ENCODE measurements around the gene LGI2. TPM values are rescaled to one million over a fixed set of nuclear protein-coding genes. Genes with fewer than 3 reads are reported as not detected.

LGI2 gene
- total RNA-seq = 3.0 TPM
- long read RNA-seq, full-length matches to known transcripts = 5 of 5 reads
- long read RNA-seq, partial matches to known transcripts = 0 of 5 reads
- long read RNA-seq, other reads (novel, unspliced or antisense) = 0 of 5 reads

DNA sequence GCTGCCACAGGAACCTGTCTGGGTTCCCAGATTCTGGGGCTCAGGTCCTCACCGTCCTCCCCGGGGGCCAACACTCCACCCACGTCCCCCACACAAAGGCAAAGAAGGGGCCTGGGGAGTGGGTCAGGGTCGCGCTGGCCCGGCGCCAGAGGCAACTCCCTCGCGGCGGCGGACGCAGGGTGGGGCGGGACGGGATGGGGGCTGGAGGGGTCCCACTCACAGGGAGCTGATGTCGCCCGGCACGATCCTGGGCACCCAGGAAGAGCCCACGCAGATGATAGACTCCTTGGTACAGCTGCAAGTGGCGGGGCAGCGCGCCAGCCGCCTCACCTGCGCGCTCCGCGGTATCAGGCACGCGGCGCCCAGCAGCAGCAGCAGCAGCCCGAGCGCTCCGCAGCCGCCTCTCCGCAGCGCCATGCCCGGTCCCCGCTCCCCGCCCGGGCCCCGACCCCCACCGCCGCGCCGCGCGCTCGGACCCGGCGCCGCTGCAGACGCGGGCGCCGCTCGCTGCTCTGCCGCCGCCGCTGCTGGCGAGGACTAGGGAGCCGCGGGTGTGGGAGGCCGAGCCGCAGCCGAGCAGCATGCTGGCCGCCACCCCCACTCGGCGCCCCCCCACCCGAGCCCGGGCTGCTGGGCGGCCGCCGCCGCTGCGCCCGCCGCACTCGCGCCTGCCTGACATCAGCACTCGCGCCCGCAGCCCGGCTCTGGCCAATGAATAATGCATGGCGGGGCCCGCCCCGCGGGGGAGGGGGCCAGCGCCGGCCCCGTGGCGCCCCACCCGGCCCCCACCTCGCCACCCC is at the start of gene LGI2:
Gene LGI2 (minus strand): TSS at position 670 of the 800 bp plus-strand sequence. CDS start 253 bp downstream, at position 417.
- no peaks in the 10 kb centered on the region for H3K9me3 ChIP-seq (replicated peaks)
- TF ChIP-seq, protein P1, sequence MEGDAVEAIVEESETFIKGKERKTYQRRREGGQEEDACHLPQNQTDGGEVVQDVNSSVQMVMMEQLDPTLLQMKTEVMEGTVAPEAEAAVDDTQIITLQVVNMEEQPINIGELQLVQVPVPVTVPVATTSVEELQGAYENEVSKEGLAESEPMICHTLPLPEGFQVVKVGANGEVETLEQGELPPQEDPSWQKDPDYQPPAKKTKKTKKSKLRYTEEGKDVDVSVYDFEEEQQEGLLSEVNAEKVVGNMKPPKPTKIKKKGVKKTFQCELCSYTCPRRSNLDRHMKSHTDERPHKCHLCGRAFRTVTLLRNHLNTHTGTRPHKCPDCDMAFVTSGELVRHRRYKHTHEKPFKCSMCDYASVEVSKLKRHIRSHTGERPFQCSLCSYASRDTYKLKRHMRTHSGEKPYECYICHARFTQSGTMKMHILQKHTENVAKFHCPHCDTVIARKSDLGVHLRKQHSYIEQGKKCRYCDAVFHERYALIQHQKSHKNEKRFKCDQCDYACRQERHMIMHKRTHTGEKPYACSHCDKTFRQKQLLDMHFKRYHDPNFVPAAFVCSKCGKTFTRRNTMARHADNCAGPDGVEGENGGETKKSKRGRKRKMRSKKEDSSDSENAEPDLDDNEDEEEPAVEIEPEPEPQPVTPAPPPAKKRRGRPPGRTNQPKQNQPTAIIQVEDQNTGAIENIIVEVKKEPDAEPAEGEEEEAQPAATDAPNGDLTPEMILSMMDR (IDR thresholded peaks at IDR 0.05; ENCODE audit: borderline replicate concordance) = no peak
- H3K27ac ChIP-seq (replicated peaks) = peak within 1 kb of the TSS; percentile 42
- peak; percentile 52 for DNase-seq
- H3K4me1 ChIP-seq = peaks cover 15% of the 10 kb centered on the region
- peak within 1 kb of the TSS; percentile 76 for H3K4me3 ChIP-seq
- H3K36me3 ChIP-seq = no peaks in the 10 kb centered on the region
- no peaks in the 10 kb centered on the region for H3K27me3 ChIP-seq (ENCODE audit: low read depth)
- intact Hi-C loops (cut with micrococcal nuclease) = no loop called here

- Histone ChIP-seq H3K36me3 (no peaks in the 10 kb centered on the region), H3K27me3 (ENCODE audit: low read depth) (no peaks in the 10 kb centered on the region), H3K9me3 (replicated peaks) (no peaks in the 10 kb centered on the region), H3K4me1 (peaks cover 18% of the 10 kb centered on the region), H3K27ac (replicated peaks) (no peak overlapping the region), H3K4me3 (no peak overlapping the region)
- TF ChIP-seq, protein P1 (IDR thresholded peaks at IDR 0.05; ENCODE audit: borderline replicate concordance) = no peak
- intact Hi-C loops (cut with micrococcal nuclease) = no loop called here
- DNase-seq = no peak
Observed at GRCh38 chr4:25078523-25078922, 47.8 kb upstream of the LGI2 start.

- TF ChIP-seq, protein P1 (IDR thresholded peaks at IDR 0.05; ENCODE audit: borderline replicate concordance) = no peak
- Histone ChIP-seq H3K36me3 (no peaks in the 10 kb centered on the region), H3K9me3 (replicated peaks) (no peaks in the 10 kb centered on the region), H3K4me1 (peaks cover 10% of the 10 kb centered on the region), H3K27me3 (ENCODE audit: low read depth) (no peaks in the 10 kb centered on the region), H3K4me3 (no peak overlapping the region), H3K27ac (replicated peaks) (no peak overlapping the region)
- DNase-seq = no peak
- intact Hi-C loops (cut with micrococcal nuclease) = no loop called here
Observed at GRCh38 chr4:25076625-25077398, 46.1 kb upstream of the LGI2 start.

DNA sequence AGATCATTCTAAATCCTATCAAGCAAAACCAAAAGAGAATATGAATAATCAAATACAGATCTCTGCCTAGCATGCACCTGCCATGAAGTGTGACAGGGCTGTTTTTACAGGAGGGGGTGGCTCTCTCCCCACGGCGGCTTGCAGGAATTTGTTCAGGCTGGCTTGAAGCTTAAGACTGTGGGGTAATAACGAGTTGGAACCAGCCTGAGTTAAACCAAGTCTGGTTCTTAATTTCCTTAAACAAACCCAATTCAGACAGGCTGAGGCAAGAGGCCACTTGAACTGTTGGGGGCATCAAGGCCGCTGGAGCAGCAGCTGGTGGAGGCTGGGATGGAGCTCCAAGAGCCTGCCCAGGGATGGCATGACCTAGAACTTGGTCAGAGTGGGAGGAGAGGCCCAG is 45.1 kb upstream of the LGI2 start:
- Histone ChIP-seq H3K9me3 (replicated peaks) (no peaks in the 10 kb centered on the region), H3K27me3 (ENCODE audit: low read depth) (no peaks in the 10 kb centered on the region), H3K36me3 (no peaks in the 10 kb centered on the region), H3K27ac (replicated peaks) (no peak overlapping the region), H3K4me3 (no peak overlapping the region), H3K4me1 (peaks cover 10% of the 10 kb centered on the region)
- no peak for DNase-seq
- TF ChIP-seq, protein P1 (IDR thresholded peaks at IDR 0.05; ENCODE audit: borderline replicate concordance) = no peak
- intact Hi-C loops (cut with micrococcal nuclease) = no loop called here

GRCh38 chr4:25075129-25075528 is 44.4 kb upstream of the LGI2 start:
- no peak for DNase-seq
- peaks cover 5% of the 10 kb centered on the region for H3K4me1 ChIP-seq
- no peaks in the 10 kb centered on the region for H3K9me3 ChIP-seq (replicated peaks)

More at GRCh38 chr4:25075129-25075528, 44.4 kb upstream of the LGI2 start:
- Histone ChIP-seq H3K4me3 (no peak overlapping the region), H3K27ac (replicated peaks) (no peak overlapping the region), H3K27me3 (ENCODE audit: low read depth) (no peaks in the 10 kb centered on the region), H3K36me3 (no peaks in the 10 kb centered on the region)
- intact Hi-C loops (cut with micrococcal nuclease) = no loop called here
- TF ChIP-seq, protein P1 (IDR thresholded peaks at IDR 0.05; ENCODE audit: borderline replicate concordance) = no peak
